ENCODE results near the gene SUGP2.

- TF ChIP-seq POLR2AphosphoS5 (IDR thresholded peaks at IDR 0.05; ENCODE audit: borderline replicate concordance, low read depth, low read length) = no peak
- TF ChIP-seq EZH2 (IDR thresholded peaks at IDR 0.05) = no peak
- TF ChIP-seq FOXP2 (optimal IDR thresholded peaks at IDR 0.05; ENCODE audit: control extremely low read depth, extremely low read length, insufficient read depth) = no peak
These were observed 27.1 kb downstream of the SUGP2 start for GRCh38 chr19:19006213-19006612.
